ENCODE results near the gene DTWD1. TPM values are rescaled to one million over a fixed set of nuclear protein-coding genes. Genes with fewer than 3 reads are reported as not detected.
"Not testable (repeated sequence)": the region's sequence is repeated elsewhere in the genome, so short reads cannot be mapped to it uniquely, and the experiment has no call there.

Gene DTWD1
- total RNA-seq, 2 experiments from 2014 or later = 12.5 to 13.4 TPM

- H3K9me3 Mint-ChIP-seq; H3K27ac Mint-ChIP-seq; H3K4me3 Mint-ChIP-seq; DNase-seq; H3K27me3 Mint-ChIP-seq; H3K4me1 Mint-ChIP-seq; H3K36me3 Mint-ChIP-seq (ENCODE audit: low read depth); CTCF ChIA-PET; POLR2A ChIA-PET: not testable (repeated sequence)
These were observed 82.1 kb downstream of the DTWD1 start for GRCh38 chr15:49702982-49703381.

Other genes with a start within 250 kb of the DTWD1 start
- not detected for gene FGF7, start 197.8 kb upstream of the DTWD1 start, total RNA-seq
- gene FAM227B, start 230 bp upstream of the DTWD1 start, total RNA-seq = 1 to 10 TPM; 3.5 to 3.7 TPM